Superior temporal gyrus (tissue), 1 donor: ENCODE measurements around the gene BCAR3.

Source experiments
- DNase-seq: peaks from one replicate; pipeline ENCODE4 v3.0.0-alpha.2; 2016; ENCODE audit errors: extremely low spot score

Gene BCAR3

GRCh38 chr1:93681101-93681988 is at the start of gene BCAR3:
Gene BCAR3 (minus strand): TSS chr1:93681837. CDS start chr1:93674930, 6,907 bp downstream.
- no peak for DNase-seq

GRCh38 chr1:93730621-93731020 is 49.0 kb upstream of the BCAR3 start:
- no peak for DNase-seq

- peak; percentile 39 for DNase-seq
These were observed 48.3 kb upstream of the BCAR3 start for GRCh38 chr1:93729906-93730305.

GRCh38 chr1:93729502-93729901 is 47.9 kb upstream of the BCAR3 start:
- no peak for DNase-seq

GRCh38 chr1:93728480-93729131 is 47.0 kb upstream of the BCAR3 start:
- DNase-seq = no peak

- DNase-seq = no peak
These were observed 42.2 kb upstream of the BCAR3 start for GRCh38 chr1:93723733-93724270.

- no peak for DNase-seq
These were observed 41.5 kb upstream of the BCAR3 start for GRCh38 chr1:93723110-93723509.

GRCh38 chr1:93722081-93723031 is 40.7 kb upstream of the BCAR3 start:
- DNase-seq = no peak

- DNase-seq = no peak
These were observed 39.5 kb upstream of the BCAR3 start for GRCh38 chr1:93720956-93721626.

- no peak for DNase-seq
These were observed 36.0 kb upstream of the BCAR3 start for GRCh38 chr1:93717640-93718039.

- no peak for DNase-seq
These were observed 35.3 kb upstream of the BCAR3 start for GRCh38 chr1:93716941-93717368.

GRCh38 chr1:93716163-93716562 is 34.5 kb upstream of the BCAR3 start:
- no peak for DNase-seq

- DNase-seq = no peak
These were observed 34.0 kb upstream of the BCAR3 start for GRCh38 chr1:93715529-93716126.

GRCh38 chr1:93714356-93714755 is 32.7 kb upstream of the BCAR3 start:
- no peak for DNase-seq

- DNase-seq = no peak
These were observed 31.7 kb upstream of the BCAR3 start for GRCh38 chr1:93713341-93713740.

- no peak for DNase-seq
These were observed 31.1 kb upstream of the BCAR3 start for GRCh38 chr1:93712741-93713140.

- DNase-seq = no peak
These were observed 29.1 kb upstream of the BCAR3 start for GRCh38 chr1:93710499-93711453.

- DNase-seq = no peak
These were observed 27.3 kb upstream of the BCAR3 start for GRCh38 chr1:93708734-93709481.

- DNase-seq = no peak
These were observed 26.3 kb upstream of the BCAR3 start for GRCh38 chr1:93707956-93708355.
